Transverse colon (tissue), 4 donors: Measurements from ENCODE around the gene NFIA.

Experiments
- EP300 ChIP-seq: sonication (generic); formaldehyde crosslinking; IDR thresholded peaks from one replicate; pipeline ENCODE4 v1.6.1; 2017; ENCODE audit warnings: antibody characterized with exemption, low read depth
- POLR2A ChIP-seq: fragments of 450-650 bp; IDR thresholded peaks from one replicate; pipeline ENCODE4 v1.6.1; 2016; ENCODE audit warnings: antibody characterized with exemption, mild to moderate bottlenecking, moderate library complexity
- POLR2AphosphoS5 ChIP-seq, 3 donors: sonication (generic); formaldehyde crosslinking; IDR thresholded peaks; one replicate each; pipeline ENCODE4 v1.6.1; 2016; ENCODE audit warnings: antibody characterized with exemption in 3 of 3
- TF ChIP-seq, protein P1 (sequence below), 5 experiments: fragments of 200-600 bp in 3 of 5; fragments of 450-650 bp in 2 of 5; sonication (generic) in 3 of 5; IDR thresholded peaks; 1 replicate in 2 of 5; 2 replicates in 3 of 5; pipeline ENCODE4 v1.5.1; 2016 to 2017; ENCODE audit warnings: antibody characterized with exemption in 5 of 5, inconsistent platforms in 3 of 5, mild to moderate bottlenecking in 2 of 5, moderate library complexity in 1 of 5

- TF ChIP-seq POLR2A (no peak), EP300 (no peak), POLR2AphosphoS5 (IDR thresholded peaks at IDR 0.05) (no peak)
- TF ChIP-seq, protein P1, sequence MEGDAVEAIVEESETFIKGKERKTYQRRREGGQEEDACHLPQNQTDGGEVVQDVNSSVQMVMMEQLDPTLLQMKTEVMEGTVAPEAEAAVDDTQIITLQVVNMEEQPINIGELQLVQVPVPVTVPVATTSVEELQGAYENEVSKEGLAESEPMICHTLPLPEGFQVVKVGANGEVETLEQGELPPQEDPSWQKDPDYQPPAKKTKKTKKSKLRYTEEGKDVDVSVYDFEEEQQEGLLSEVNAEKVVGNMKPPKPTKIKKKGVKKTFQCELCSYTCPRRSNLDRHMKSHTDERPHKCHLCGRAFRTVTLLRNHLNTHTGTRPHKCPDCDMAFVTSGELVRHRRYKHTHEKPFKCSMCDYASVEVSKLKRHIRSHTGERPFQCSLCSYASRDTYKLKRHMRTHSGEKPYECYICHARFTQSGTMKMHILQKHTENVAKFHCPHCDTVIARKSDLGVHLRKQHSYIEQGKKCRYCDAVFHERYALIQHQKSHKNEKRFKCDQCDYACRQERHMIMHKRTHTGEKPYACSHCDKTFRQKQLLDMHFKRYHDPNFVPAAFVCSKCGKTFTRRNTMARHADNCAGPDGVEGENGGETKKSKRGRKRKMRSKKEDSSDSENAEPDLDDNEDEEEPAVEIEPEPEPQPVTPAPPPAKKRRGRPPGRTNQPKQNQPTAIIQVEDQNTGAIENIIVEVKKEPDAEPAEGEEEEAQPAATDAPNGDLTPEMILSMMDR (IDR thresholded peaks at IDR 0.05) = no peak
Measured at GRCh38 chr1:61270107-61270506, 187.7 kb downstream of the NFIA start.
